ENCODE measurements around the gene WNT1. TPM values are rescaled to one million over a fixed set of nuclear protein-coding genes. Genes with fewer than 3 reads are reported as not detected.

The WNT1 gene
- total RNA-seq, 1 experiment from 2014 or later, result not detected

DNA sequence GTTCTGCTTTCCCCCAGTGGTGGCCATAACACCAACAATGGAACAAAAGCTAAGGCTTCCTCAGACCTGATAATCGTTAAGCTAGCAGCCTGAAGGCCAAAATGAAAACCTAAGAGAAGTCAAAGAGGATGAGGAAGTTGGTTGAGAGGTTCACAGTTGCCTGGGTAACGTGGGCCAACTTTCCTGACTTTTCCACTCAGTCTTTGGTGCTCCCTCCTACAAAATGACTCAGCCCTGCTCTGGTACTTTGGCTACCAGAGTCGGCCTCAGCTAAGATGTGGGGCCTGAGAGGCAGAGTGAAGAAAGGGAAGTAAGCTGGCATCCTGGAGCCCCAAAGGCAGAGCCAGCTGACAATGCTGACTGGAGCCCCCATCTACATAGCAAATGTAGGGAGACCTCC, 37.9 kb upstream of the WNT1 start:
- H3K27ac ChIP-seq (ENCODE audit: low read depth, low read length, poor library complexity, severe bottlenecking), result no peak overlapping the region
- ChIA-PET CTCF (no interaction called here), POLR2A (ENCODE audit: low non-redundant PET) (no interaction called here)
- no peaks in the 10 kb centered on the region for H3K27me3 ChIP-seq (replicated peaks; ENCODE audit: insufficient read depth, low read depth, low read length, poor library complexity)
- peaks cover 42% of the 10 kb centered on the region for H3K36me3 ChIP-seq (ENCODE audit: insufficient read depth, low read length, poor library complexity, severe bottlenecking)
- H3K4me1 ChIP-seq (ENCODE audit: insufficient read depth, low read length, poor library complexity, severe bottlenecking), result no peaks in the 10 kb centered on the region
- H3K9me3 ChIP-seq (ENCODE audit: low read depth, low read length, poor library complexity, severe bottlenecking), result no peaks in the 10 kb centered on the region
- TF ChIP-seq EZH2 (IDR thresholded peaks at IDR 0.05; ENCODE audit: borderline replicate concordance, low read depth, low read length, poor library complexity, severe bottlenecking), result no peak
- TF ChIP-seq, protein P1, sequence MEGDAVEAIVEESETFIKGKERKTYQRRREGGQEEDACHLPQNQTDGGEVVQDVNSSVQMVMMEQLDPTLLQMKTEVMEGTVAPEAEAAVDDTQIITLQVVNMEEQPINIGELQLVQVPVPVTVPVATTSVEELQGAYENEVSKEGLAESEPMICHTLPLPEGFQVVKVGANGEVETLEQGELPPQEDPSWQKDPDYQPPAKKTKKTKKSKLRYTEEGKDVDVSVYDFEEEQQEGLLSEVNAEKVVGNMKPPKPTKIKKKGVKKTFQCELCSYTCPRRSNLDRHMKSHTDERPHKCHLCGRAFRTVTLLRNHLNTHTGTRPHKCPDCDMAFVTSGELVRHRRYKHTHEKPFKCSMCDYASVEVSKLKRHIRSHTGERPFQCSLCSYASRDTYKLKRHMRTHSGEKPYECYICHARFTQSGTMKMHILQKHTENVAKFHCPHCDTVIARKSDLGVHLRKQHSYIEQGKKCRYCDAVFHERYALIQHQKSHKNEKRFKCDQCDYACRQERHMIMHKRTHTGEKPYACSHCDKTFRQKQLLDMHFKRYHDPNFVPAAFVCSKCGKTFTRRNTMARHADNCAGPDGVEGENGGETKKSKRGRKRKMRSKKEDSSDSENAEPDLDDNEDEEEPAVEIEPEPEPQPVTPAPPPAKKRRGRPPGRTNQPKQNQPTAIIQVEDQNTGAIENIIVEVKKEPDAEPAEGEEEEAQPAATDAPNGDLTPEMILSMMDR (conservative IDR thresholded peaks at IDR 0.05; ENCODE audit: low read depth, low read length), result no peak
- BruUV-seq (replicated peaks), result no TSS peak
- no peak for DNase-seq (ENCODE audit: low spot score)
- H3K4me3 ChIP-seq (ENCODE audit: low read depth, low read length, poor library complexity, severe bottlenecking), result no peak overlapping the region
- intact Hi-C loops (cut with micrococcal nuclease; ENCODE audit: unreplicated experiment), result no loop called here

DNA sequence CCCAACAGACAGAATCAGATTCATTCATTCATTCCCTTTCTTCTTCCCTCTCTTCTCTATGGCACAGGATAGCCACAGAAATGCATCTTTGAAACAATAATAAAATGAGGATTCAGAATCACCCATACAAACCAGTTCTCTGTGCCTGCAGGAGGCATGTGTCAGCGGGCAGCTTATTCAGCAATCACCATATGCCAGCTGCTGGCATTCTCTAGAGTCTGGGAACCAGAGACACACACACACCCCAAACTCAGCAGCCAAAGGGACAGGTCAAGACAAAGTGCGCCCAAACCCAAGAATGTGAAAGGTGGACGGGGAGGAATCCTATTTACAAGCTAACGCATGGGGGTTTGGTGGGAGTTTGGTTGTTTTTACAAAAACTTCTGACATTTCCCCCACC, 34.9 kb upstream of the WNT1 start:
- no peak overlapping the region for H3K4me3 ChIP-seq (ENCODE audit: low read depth, low read length, poor library complexity, severe bottlenecking)
- no peak for DNase-seq (ENCODE audit: low spot score)
- TF ChIP-seq, protein P1 (conservative IDR thresholded peaks at IDR 0.05; ENCODE audit: low read depth, low read length), result no peak
- no peak for TF ChIP-seq EZH2 (IDR thresholded peaks at IDR 0.05; ENCODE audit: borderline replicate concordance, low read depth, low read length, poor library complexity, severe bottlenecking)
- intact Hi-C loops (cut with micrococcal nuclease; ENCODE audit: unreplicated experiment), result no loop called here
- peaks cover 28% of the 10 kb centered on the region for H3K36me3 ChIP-seq (ENCODE audit: insufficient read depth, low read length, poor library complexity, severe bottlenecking)
- H3K4me1 ChIP-seq (ENCODE audit: insufficient read depth, low read length, poor library complexity, severe bottlenecking), result no peaks in the 10 kb centered on the region
- BruUV-seq (replicated peaks), result no TSS peak
- no peaks in the 10 kb centered on the region for H3K9me3 ChIP-seq (ENCODE audit: low read depth, low read length, poor library complexity, severe bottlenecking)
- ChIA-PET POLR2A (ENCODE audit: low non-redundant PET) (no interaction called here), CTCF (no interaction called here)
- no peaks in the 10 kb centered on the region for H3K27me3 ChIP-seq (replicated peaks; ENCODE audit: insufficient read depth, low read depth, low read length, poor library complexity)
- H3K27ac ChIP-seq (ENCODE audit: low read depth, low read length, poor library complexity, severe bottlenecking), result no peak overlapping the region

DNA sequence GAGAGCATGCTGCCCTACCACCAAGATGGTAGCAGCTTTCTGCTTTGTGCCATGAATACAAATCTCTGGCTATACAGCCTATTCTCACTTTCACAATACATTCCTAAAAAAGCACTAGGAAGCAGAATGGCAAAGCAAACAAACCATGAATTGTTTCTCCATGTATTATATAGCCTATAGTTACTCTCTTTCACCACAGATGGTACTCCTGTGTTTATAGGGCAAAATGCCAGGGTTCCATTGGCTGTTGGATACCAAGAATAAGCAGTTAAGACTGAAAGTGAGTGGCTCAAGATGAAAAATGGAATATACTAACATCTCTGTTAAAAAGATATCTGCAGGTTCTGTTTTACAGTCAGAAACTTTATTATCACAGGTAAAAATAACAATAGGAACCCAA, 31.9 kb upstream of the WNT1 start:
- POLR2A ChIA-PET (ENCODE audit: low non-redundant PET), result no interaction called here
- Histone ChIP-seq H3K9me3 (ENCODE audit: low read depth, low read length, poor library complexity, severe bottlenecking) (no peaks in the 10 kb centered on the region), H3K36me3 (ENCODE audit: insufficient read depth, low read length, poor library complexity, severe bottlenecking) (peaks cover 4% of the 10 kb centered on the region), H3K4me3 (ENCODE audit: low read depth, low read length, poor library complexity, severe bottlenecking) (no peak overlapping the region), H3K27me3 (replicated peaks; ENCODE audit: insufficient read depth, low read depth, low read length, poor library complexity) (no peaks in the 10 kb centered on the region), H3K4me1 (ENCODE audit: insufficient read depth, low read length, poor library complexity, severe bottlenecking) (no peaks in the 10 kb centered on the region), H3K27ac (ENCODE audit: low read depth, low read length, poor library complexity, severe bottlenecking) (no peak overlapping the region)
- no peak for TF ChIP-seq EZH2 (IDR thresholded peaks at IDR 0.05; ENCODE audit: borderline replicate concordance, low read depth, low read length, poor library complexity, severe bottlenecking)
- TF ChIP-seq, protein P1 (conservative IDR thresholded peaks at IDR 0.05; ENCODE audit: low read depth, low read length), result no peak
- intact Hi-C loops (cut with micrococcal nuclease; ENCODE audit: unreplicated experiment), result no loop called here
- no TSS peak for BruUV-seq (replicated peaks)
- no peak for DNase-seq (ENCODE audit: low spot score)
- CTCF ChIA-PET, result no interaction called here

Data from A673 (cell line).